HG03469 (cell line): ENCODE data around the gene IL3.

Source experiments
- ATAC-seq: cut with Tn5 transposase; IDR thresholded peaks from one replicate; pipeline ENCODE4 v1.9.1; 2021; ENCODE audit warnings: mild to moderate bottlenecking, moderate library complexity, moderate number of reproducible peaks; ENCODE audit not compliant: unreplicated experiment

IL3 gene

DNA sequence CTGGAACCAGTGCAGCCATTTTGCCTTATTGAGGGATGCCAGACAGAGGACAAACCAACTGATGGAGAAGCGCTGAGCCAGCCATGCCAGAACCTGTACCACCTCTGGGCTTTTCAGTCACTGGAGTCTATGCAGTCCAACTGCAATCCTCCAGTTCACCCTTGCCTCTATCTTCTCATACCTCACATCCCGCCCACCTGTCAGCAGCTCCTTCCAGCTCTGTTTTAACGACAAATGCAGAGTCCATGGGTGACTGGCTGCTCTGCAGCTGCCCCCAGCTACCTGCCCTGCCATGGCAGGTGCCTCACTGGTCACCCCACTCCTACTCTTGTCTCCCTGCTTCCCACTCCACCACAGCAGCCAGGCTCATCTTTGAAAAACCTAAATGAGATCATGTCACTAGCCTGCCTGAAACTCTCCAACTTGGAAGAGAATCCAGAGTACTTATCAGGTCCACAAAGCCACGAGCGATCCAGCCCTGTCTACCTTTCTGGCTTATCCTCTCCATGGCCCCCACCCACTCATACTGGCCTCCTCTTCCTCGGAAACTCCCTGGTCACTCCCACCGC lies 35.0 kb upstream of the IL3 start:
- ATAC-seq, result no peak

DNA sequence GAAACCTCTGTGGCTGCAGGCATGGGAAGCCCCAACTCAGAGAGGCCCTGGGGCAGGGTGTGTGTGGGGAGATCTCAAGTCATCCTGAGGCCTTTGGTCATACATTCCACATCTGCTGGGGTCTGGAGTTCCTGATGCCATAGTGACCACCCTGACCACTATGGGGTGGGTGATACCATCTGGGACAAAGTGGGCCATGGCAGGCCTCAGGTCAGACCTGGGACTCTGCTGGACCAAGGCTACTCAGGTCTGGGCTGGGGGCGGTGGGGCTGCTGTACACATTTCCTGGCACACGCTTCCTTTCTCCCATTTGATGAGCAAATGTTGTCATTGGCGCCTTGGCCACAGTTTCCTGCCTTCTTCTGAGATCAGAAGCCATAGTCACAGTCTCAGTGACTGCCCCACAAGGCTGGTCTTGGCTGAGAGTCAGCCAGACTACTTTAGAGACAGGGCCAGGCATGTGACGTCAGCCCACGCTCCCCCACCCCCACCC lies 33.9 kb upstream of the IL3 start:
- ATAC-seq, result no peak

DNA sequence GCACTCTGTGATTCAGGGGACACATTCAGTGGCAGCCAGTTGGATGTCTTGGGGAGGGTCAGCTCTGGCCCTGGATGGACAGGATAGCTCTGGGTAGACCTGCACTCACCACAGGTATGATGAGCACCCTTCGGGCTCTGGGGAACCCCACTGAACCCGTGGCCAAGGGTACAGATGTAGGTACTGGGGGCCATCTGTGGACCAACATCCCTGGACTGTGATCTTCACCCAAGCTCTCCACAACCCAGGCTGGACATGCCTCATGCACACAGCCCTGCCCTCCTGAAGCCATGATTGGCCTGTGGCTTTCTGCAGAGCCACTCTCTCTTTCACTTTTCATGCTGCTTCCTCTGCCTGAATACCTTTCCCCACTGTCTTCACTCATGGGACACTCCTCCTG lies 33.4 kb upstream of the IL3 start:
- no peak for ATAC-seq

DNA sequence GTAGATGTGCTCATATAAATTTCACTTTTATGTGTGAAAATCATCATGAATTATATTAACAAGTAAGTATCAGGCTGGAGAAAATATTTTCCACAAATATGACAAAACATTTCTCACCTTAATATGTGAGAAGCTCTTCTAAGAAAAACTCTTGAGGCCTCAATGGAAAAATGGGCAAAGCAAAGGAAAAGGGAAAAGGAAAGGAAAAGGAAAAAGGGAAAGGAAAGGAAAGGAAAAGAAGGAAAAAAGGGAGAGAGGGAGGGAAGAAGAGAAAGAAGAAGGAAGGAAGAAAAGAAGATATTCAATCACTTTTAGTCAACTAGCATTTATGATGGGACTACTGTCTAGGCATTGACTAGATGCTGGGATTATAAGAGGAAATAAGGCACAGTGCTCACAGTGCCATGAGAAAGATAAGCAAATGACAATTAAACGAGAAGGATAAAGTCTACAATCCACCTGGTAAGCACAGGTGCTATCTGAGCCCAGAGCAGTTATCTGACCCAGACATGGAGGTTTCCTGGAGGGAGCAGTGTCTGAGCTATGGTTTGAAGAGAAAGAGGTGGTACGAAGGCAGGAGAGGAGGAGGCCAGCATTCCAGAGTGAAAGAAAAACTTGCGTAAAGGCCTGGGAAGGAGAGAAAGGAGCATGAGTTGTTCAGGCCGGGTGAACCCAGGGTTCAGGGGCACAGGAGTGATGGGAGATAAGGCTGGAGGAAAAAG lies 30.7 kb upstream of the IL3 start:
- ATAC-seq, result no peak

DNA sequence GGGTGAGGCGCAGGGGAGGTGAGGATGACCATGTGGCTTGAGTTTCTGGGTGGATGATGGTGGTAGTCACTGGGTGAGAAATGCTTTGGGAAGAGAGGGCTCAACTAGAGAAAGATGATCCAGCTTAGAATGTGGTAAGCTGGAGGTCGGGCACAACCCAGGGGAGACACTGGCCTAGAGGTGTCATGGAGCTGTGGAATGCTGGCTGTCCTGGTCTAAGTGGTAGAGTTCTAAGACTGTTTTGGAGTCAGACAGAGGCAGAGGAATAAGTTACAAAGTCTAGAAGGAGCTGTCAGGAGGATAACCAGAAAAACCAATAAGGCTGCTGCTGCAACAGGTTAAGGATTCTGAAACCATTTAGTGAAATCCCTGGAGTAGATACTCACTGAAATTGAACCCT lies 29.8 kb upstream of the IL3 start:
- ATAC-seq, result no peak

DNA sequence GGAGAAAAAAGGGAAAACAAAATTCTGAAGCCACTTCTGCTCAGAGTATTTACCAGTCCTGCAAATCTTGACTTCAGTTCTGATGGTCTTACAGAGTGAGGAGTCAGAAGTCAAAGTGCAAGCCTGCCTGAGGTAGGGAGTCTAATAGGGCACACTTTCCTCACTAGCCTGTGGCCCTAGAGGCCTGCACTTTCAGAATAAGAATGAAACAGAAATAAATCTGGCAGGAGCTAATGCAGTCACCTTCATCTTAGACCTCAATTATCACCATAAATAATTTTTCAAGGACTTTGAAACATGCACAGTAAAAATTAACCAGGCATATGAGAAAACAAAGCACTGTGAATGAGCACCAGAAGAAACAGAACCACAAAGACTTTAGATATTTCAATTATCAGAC lies 28.3 kb upstream of the IL3 start:
- ATAC-seq, result no peak

DNA sequence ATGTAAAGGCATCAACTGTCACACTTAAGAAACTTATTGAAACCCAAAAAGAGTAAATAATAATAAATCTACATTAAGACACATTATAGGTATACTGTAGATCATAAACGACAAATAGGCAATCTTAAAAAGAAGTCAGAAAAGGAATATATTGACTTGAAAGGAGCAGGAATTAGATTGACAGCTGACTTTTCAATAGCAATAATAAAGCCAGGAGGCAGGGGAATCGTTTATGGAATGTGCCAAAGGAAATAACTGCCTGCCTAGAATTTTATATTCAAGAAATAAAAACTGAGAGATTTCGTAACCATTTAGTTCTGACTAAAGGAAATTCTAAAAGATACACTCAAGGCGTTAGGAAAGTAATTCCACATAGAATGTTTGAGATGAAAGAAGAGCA lies 27.3 kb upstream of the IL3 start:
- ATAC-seq, result no peak

DNA sequence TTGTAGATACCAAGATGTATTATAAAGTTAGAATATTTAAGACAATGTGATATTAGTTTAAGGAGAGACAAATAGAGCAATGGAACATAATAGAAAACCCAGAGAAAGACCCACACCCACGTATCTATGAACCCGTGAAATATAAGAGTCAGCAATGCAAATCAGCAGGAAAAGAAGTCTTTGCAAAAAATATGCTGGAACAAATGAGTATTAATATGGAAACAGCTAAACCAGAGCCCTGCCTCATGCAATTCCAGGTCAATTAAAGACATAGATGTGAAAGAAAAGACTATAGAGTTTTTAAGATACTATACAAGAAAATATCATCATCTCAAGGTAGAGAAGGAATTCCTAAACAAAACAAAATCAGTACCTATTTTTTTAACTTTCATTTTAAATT lies 23.1 kb upstream of the IL3 start:
- ATAC-seq, result no peak

DNA sequence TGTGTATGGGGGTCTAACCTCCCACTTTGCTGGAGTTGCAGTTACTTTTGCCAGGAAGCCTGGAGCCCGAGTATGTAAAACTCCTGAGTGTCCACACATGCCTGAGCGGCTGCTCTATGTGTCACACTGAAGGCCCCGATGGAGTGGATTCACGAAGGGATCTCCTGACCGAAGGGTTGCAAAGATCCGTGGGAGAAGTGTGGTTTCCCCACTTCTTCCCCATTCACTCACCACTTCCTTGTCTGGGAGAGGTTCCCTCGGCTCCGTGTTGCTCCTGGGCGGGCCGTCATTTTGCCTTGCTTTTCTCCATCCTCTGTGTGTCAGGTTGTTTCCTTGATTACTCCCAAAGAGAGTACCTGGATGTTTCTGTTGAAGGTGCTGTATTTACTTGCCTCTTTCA lies 16.2 kb upstream of the IL3 start:
- no peak for ATAC-seq

DNA sequence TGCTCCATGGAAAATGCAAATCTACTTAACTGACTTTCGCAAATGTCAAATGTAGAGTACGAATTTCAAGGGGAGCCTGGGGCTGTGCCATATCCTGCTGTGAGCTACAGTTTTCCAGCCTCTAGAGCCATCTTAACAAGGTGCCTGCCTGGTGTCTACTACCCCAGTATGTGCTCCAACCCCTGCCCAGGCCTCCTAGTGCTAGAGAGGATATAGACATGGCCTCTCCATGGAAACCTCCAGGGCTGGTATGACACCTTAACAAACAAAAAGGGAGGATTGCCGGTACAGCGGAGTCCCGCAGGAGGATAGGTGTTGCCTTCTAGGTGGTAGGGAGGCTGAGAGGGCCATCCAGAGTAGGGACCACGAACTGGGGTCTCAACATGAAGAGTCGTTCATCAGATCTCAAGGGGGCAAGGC lies 13.6 kb upstream of the IL3 start:
- ATAC-seq, result no peak

DNA sequence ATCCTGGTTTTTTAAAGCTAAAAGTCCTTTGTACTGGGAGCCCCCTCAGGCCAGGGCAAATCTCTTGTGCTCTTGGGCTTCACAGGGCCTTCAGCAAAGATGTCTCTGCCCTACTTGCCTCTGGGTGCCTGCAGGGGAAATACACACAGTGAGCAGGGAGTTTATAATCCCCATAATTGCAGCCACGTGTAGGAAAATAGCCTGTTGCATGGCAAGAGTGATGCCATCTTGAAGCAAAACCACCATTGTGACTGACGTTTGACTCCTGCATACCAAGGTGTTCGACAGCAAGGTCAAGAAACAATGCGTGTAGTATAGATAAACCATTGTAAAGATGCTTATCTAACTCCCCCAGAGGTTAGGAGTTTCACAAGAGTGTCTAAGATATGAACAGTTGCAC lies 11.4 kb upstream of the IL3 start:
- ATAC-seq, result no peak

DNA sequence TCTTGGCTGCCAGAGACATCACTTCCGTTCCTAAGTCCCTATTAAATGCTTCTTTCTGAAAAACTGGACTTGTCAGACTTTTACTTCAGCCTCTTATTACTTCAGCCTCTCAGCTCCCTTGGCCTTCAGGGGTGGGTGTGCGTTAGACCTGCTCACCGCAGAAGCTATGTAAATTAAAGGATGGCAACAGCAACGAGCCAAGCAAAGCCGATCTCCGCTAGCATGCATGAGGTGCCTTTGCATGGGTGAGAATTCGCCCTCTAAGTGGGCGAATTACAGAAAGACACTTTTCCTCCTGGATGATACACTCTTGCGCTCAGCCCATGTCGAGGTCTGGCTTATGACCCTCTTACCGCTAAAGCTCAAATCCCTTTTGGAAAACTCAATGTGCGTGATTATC lies 10.9 kb upstream of the IL3 start:
- ATAC-seq, result no peak

DNA sequence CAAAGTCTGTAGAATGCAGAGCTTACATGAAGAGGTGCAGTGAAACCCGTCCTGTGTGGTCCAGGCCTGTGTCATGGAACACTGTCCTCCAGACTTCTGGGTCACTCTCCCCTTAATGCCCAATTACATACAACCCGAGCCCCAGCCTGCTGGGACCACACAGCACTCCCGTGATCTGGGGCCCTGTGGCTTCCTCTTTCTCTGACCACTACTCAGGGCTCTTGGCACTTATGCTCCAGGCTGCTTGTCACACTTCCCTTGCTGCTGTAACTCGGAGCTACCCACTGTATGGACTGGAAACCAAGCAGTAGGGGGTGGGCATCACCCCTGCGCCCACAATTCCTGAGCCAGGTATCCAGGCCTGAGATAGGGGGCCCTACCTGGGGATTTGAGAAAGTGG lies 10.3 kb upstream of the IL3 start:
- ATAC-seq, result no peak

DNA sequence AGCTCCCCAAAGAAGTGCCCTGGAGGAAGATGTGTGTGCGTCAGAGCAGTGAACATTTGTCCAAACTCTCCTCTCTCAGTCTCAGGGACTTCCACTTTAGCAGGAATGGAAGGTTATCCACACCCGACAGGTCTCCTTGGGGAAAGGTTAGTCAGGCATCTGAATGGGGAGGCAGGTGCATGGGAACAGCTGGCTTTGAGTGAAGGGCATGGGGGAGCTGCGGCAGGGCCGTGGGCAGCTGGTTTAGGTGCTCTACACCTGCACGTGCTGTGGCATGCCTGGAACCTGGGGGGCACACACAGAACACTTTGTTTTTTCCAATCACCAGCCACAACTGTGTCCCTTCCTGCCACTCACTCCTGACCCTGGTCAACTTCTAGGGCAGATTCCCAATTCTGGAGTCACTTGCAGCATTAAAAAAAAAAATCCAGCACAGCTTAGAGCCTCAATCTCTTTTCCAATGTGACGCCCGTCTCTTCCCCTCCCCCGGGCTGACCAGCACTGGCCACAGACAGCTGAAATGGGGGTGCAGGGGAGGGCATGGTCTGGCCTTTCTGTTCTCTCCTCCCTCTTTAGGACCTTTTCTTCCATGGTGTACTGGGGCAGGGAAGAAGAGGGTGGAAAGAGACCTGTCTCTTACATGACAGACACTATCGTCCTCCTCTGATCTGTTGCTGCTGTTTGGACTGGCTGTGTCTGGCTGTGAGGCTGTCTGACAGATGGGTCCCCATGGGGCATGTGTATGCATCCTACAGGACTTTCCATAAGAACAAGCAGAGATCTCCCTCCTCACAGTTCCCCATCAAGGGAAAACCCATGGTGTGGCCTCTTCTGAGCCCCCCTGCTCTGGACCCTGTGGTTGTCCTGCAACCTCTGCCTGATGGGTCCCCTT lies 9.5 kb upstream of the IL3 start:
- ATAC-seq, result no peak

DNA sequence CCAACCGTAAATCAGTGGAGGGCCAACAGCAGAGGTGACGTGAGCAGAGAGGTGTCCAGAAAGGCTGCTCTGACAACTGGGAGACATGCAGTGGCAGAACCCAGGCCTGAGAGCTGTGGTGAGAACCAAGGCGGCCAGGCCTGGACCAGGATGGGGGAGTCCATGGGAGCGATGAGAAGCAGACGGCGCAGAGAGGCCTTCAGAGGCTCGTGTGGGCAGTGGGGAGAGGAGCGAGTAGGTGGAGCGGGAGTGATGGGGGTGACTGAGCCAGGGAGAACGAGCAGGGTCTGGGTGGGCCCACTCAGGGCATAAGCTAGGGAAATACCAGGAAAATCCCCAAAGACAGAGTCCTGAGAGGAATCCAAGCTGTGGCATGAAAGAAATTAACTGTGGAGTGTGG lies 7.9 kb upstream of the IL3 start:
- no peak for ATAC-seq

DNA sequence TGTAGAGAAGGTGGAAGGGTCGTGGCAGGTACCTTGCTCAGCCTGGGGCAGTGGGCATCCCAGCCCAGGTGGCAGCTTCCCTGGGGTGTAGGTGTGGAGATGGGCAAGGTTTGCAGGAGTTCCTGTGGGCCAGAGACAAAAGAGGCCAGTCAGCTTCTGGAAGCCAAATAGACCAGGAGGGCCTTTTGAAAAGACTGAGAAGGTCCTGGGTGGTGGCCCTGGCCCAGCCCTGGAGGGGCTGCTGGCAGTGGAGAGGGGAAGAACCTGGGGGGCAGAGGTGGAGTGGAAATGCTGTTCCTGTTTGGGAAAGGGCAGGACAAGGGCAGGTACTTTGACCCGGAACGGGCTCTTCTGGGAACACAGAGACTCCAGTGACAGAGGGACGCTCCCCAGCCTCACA lies 7.0 kb upstream of the IL3 start:
- no peak for ATAC-seq

DNA sequence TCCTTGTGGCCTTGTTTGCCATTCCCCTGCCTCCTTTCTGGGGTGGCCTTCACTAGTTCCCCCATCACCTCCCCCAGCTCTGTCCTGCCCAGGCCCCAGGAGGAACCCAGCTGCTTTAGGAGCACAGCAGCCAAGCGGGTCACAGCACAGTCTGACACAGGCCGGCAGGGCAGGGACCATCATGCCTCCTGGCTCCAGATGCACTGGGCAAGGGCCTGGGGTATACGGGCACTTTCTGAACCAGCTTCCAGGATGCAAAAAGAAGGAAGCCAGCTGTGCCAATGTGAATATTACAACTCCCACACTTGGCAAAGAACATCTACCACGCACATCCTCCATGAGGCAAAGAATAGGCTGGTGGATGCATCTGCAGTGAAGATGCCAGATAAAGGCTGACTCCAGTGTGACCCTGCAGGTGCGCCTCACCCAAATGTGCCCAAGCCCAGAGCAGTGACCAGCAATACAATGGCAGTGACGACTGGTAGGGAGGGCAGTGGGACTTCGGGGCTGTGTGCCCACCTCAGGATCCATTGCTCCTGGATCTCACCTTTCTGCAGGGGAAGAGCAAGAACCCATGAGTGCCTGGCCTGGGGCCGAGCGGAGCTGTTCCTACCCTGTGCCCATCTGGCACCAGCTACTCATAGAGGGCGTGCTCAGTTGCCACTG lies 6.3 kb upstream of the IL3 start:
- no peak for ATAC-seq

DNA sequence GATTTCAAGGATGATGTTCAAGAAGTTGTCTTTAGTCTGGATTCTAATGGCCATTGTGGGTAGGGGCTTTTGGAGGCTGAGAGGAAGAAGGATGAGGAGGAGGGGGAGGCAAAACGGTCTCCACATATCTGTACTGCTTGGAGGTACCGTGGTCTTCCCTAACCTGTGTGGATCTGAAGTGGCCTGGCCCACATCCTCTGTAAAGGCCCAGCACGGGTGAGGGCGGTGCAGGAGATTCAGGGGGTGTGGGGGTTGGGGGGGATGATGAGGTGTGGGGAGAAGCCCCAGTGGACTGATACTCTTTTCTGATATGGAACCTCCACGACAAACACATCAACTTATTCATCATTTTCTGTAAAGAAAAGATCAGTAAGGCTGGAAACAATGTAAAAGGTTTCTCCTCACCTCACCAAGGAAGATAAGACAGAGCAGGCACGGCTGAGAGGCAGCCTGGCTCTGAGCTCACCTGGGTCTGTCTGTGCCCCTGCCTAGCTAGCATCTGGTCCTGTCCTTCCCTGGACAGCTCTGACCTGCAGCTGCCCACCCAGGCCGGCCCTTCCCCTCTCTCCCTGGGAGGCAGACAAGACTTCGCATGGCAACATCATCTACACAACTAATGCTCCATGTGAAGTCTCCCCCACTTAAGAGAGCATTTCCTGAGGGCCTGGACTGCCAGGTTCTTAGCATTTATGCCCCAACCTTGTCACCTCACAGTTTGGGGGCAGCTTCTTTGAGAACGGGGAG lies 5.6 kb upstream of the IL3 start:
- ATAC-seq, result no peak

DNA sequence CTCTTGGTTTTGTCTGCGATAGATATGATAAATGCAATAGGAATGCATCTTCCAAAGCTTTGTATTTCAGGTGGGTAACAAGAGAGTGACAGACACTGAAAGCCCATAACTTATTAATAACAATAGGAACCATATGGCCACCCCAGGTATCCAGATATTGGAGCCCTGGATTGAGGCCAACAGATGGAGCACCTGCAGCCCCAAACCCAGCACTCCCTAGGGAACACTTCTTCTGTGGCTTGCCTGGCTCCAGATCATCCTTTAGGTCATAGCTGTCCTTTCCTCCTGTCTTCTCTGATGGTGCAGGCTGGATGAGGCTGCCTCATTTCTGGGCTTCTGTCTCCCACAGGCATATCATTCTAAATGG lies 5.0 kb upstream of the IL3 start:
- no peak for ATAC-seq

DNA sequence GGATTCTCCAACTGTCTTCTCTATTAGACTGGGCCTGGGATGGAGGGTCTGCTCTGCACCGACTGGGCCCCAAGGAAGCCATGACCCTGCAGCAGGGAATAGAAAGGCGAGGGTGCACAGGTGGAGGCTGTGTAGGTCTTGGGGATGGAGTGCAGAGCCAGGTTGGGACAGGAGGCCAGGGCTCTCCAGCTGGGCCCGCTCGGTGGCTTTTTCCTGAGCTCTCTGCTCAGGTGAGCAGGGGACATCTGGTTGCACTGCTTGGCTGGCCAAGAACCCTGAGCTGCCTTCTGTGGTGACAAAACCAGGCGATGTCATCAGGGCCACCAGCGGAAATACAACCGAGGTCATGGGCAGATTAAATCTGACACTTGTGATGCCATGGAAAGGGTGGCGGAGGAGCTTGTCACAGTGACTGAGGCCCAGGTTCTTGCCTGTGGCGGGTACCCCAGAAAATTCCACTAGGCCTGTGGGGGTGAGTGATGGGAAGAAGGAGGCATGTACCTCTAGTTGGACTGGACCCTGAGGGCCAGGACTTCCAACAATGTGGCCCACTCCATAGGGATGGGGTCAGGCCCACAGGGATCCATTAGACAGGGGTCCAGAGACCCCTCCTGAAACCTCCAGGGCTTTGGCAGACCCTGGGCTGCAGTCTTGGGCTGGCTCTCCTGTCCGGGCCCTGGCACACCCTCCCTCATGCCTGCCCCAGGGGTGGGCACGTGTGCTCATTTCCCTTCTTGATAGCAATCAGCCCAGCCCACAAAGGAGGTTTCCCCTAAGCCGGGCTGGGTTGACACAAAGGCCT lies 4.4 kb upstream of the IL3 start:
- ATAC-seq, result no peak
